ENCODE measurements around the gene VPS26B. TPM values are rescaled to one million over a fixed set of nuclear protein-coding genes. Genes with fewer than 3 reads are reported as not detected.
"Not testable (repeated sequence)": the region's sequence is repeated elsewhere in the genome, so short reads cannot be mapped to it uniquely, and the experiment has no call there.

Gene VPS26B
- total and polyA plus RNA-seq, 8 donors, result 11.7 to 90.4 (median 23.2) TPM

- 2 to 5% (median 3%) methylated on average over 27 of the region's 27 CpGs for WGBS, 5 donors
- H3K9me3 ChIP-seq, result no peaks in the 10 kb centered on the region
- TF ChIP-seq EP300 (IDR thresholded peaks at IDR 0.05), result no peak
- TF ChIP-seq POLR2A (IDR thresholded peaks at IDR 0.05), result no peak
- TF ChIP-seq POLR2AphosphoS5 (IDR thresholded peaks at IDR 0.05), result no peak
- TF ChIP-seq, protein P1, sequence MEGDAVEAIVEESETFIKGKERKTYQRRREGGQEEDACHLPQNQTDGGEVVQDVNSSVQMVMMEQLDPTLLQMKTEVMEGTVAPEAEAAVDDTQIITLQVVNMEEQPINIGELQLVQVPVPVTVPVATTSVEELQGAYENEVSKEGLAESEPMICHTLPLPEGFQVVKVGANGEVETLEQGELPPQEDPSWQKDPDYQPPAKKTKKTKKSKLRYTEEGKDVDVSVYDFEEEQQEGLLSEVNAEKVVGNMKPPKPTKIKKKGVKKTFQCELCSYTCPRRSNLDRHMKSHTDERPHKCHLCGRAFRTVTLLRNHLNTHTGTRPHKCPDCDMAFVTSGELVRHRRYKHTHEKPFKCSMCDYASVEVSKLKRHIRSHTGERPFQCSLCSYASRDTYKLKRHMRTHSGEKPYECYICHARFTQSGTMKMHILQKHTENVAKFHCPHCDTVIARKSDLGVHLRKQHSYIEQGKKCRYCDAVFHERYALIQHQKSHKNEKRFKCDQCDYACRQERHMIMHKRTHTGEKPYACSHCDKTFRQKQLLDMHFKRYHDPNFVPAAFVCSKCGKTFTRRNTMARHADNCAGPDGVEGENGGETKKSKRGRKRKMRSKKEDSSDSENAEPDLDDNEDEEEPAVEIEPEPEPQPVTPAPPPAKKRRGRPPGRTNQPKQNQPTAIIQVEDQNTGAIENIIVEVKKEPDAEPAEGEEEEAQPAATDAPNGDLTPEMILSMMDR (IDR thresholded peaks at IDR 0.05), result no peak
- H3K27me3 ChIP-seq, result no peaks in the 10 kb centered on the region
- peak overlapping the region; percentile 74 to 98 (median 88) for H3K4me3 ChIP-seq
- DNase-seq, result peak in 1 of 2 donors; percentile 64
- H3K4me1 ChIP-seq, result peaks cover 17 to 43% (median 29%) of the 10 kb centered on the region in 4 donors
- H3K36me3 ChIP-seq, result peaks cover 27 to 47% (median 46%) of the 10 kb centered on the region in 4 donors
- H3K27ac ChIP-seq, result peak overlapping the region; percentile 28 to 86 (median 75)
- intact Hi-C loops (cut with DNase I; ENCODE audit: low total_unique reads), result no loop called here
These were observed 28.1 kb downstream of the VPS26B start for GRCh38 chr11:134252346-134253187.

GRCh38 chr11:134253188-134253993 is 28.9 kb downstream of the VPS26B start, which contains the start of the genes ACAD8 and THYN1:
Gene ACAD8, plus strand, starts transcription at chr11:134253568. Its CDS starts 33 bp downstream, at chr11:134253601.
Gene THYN1, minus strand, starts transcription at chr11:134253352. Its CDS starts 470 bp downstream, at chr11:134252882.
- intact Hi-C loops (cut with DNase I; ENCODE audit: low total_unique reads), result no loop called here
- H3K27ac ChIP-seq, result peak within 1 kb of the TSS; percentile 49 to 86 (median 75)

GRCh38 chr11:134254433-134255183 is 30.1 kb downstream of the VPS26B start:
- no peaks in the 10 kb centered on the region for H3K27me3 ChIP-seq
- intact Hi-C loops (cut with DNase I; ENCODE audit: low total_unique reads), result no loop called here
- H3K36me3 ChIP-seq, result peaks cover 22 to 47% (median 46%) of the 10 kb centered on the region in 4 donors
- H3K9me3 ChIP-seq, result no peaks in the 10 kb centered on the region
- no peak for TF ChIP-seq POLR2AphosphoS5 (IDR thresholded peaks at IDR 0.05)
- TF ChIP-seq, protein P1 (IDR thresholded peaks at IDR 0.05), result no peak
- TF ChIP-seq POLR2A (IDR thresholded peaks at IDR 0.05), result no peak
- TF ChIP-seq EP300 (IDR thresholded peaks at IDR 0.05), result no peak
- peak overlapping the region; percentile 74 to 98 (median 88) for H3K4me3 ChIP-seq
- no peak for DNase-seq
- WGBS, 5 donors, result 32 to 44% (median 39%) methylated on average over 3 of the region's 3 CpGs
- H3K27ac ChIP-seq, result no peak overlapping the region
- H3K4me1 ChIP-seq, result peaks cover 17 to 43% (median 29%) of the 10 kb centered on the region in 4 donors

More at GRCh38 chr11:134253188-134253993, 28.9 kb downstream of the VPS26B start, which contains the start of the genes ACAD8 and THYN1:
- 0 to 1% (median 0%) methylated on average over 36 to 70 of the region's 70 CpGs for WGBS, 5 donors
- Histone ChIP-seq H3K9me3 (no peaks in the 10 kb centered on the region), H3K4me3 (peak within 1 kb of the TSS; percentile 74 to 98 (median 88)), H3K4me1 (peaks cover 17 to 43% (median 29%) of the 10 kb centered on the region in 4 donors), H3K27me3 (no peaks in the 10 kb centered on the region), H3K36me3 (peaks cover 21 to 47% (median 46%) of the 10 kb centered on the region in 4 donors)
- TF ChIP-seq POLR2A (IDR thresholded peaks at IDR 0.05) (peak in 1 of 4 donors; percentile 16), EP300 (IDR thresholded peaks at IDR 0.05) (no peak), POLR2AphosphoS5 (IDR thresholded peaks at IDR 0.05) (peak; percentile 71 to 94 (median 82))
- TF ChIP-seq, protein P1 (IDR thresholded peaks at IDR 0.05), result peak in 5 of 7 experiments; percentile 29 to 57 (median 35)
- peak; percentile 97 to 99 for DNase-seq

- DNase-seq; H3K27me3 ChIP-seq; H3K4me3 ChIP-seq; intact Hi-C loops (cut with DNase I; ENCODE audit: low total_unique reads); H3K9me3 ChIP-seq; H3K27ac ChIP-seq: not testable (repeated sequence)
- 93 to 98% (median 95%) methylated on average over 5 of the region's 5 CpGs for WGBS, 5 donors
- Histone ChIP-seq H3K4me1 (peaks cover 17 to 43% (median 29%) of the 10 kb centered on the region in 4 donors), H3K36me3 (peaks cover 20 to 47% (median 46%) of the 10 kb centered on the region in 4 donors)
These were observed 30.7 kb downstream of the VPS26B start for GRCh38 chr11:134255184-134255561.

Measured in stomach (tissue), 9 donors.